ENCODE data around the gene NAT16. TPM values are rescaled to one million over a fixed set of nuclear protein-coding genes. Genes with fewer than 3 reads are reported as not detected.

Gene NAT16
- total RNA-seq, 1 donor: not detected

- DNase-seq (ENCODE audit: low read depth): no peak
- no peak overlapping the region for H3K4me3 ChIP-seq (ENCODE audit: low read depth, low read length)
- peak; percentile 43 for TF ChIP-seq CTCF (IDR thresholded peaks at IDR 0.05; ENCODE audit: insufficient read depth, low read length)
Measured at GRCh38 chr7:101171442-101171837, 8.7 kb downstream of the NAT16 start.

DNA sequence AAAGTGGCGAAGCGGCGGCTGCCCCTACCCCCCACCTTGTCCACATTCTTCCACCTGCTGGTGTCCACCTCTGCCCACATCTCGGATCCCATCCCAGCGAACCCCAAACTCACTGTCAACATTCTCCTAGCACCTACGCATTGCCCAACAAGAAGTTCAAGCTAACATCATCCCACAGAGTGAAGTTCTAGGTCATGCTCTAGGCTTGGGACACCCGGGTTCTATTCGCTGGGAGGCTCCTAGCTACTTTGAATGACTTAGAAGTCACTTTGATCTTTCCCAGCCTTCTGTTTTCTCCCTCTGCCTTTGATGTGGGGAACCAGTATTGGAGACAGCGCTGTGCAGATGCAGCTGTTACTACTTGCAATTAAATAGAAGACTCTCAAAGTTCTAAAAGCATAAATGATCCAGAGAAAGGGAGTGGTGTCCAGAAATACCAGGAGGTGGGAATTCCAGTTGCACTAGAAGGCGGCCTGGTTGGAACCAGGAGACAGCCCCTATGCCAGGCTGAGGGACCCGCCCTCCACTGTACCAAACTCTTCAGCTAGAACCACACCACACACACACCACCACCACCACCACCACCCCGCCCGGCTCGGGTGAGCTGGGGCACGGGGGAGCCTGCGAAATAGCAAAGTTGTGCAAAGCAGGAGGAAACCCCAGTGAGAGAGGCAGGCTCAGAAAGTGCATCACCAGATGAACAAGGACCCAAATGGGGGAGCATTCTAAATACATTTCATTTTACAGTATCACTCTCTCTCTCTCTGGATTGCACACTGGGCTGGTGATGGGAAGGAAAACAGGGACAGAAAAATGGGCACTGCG lies 9.3 kb downstream of the NAT16 start:
- no peak overlapping the region for H3K4me3 ChIP-seq (ENCODE audit: low read depth, low read length)
- DNase-seq (ENCODE audit: low read depth): no peak
- no peak for TF ChIP-seq CTCF (IDR thresholded peaks at IDR 0.05; ENCODE audit: insufficient read depth, low read length)

GRCh38 chr7:101169838-101170551 lies 10.1 kb downstream of the NAT16 start:
- peak; percentile 96 for TF ChIP-seq CTCF (IDR thresholded peaks at IDR 0.05; ENCODE audit: insufficient read depth, low read length)

DNA sequence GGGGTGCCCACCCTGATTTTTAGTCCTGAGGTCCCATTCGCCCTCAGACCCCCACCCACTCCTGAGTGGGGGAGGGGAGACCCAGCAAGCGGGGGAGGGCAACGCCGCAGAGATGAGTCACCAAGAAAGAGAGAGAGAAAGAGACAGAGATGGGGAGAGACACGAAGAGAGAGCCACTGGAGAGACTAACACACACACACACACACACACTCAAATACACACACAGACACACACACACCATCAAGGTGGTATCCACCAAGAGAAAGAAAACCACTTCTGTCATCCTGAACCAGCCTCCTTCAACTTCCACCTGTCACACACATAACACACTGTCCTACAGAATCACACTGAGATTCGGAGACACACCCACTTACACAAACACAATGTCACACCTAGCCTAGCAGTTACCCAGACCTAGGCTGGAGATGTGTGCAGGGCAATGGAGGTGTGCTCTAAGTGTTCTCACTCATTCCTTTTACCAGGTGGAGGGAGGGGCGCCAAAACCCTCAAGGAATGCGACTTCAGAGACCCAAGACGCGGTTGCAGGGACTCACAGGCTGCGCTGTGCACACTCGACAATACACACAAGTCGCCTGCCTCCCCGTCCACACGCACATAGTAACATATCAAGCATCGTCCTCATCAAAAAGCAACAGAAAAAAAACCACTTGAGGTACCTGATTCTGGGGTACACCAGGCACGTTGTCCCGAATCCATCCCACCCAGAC lies 10.8 kb downstream of the NAT16 start:
- TF ChIP-seq CTCF (IDR thresholded peaks at IDR 0.05; ENCODE audit: insufficient read depth, low read length): no peak
- no peak for DNase-seq (ENCODE audit: low read depth)
- H3K4me3 ChIP-seq (ENCODE audit: low read depth, low read length): no peak overlapping the region

More at GRCh38 chr7:101169838-101170551, 10.1 kb downstream of the NAT16 start:
- H3K4me3 ChIP-seq (ENCODE audit: low read depth, low read length): no peak overlapping the region
- DNase-seq (ENCODE audit: low read depth): peak; percentile 61

GRCh38 chr7:101168412-101169049 lies 11.6 kb downstream of the NAT16 start:
- TF ChIP-seq CTCF (IDR thresholded peaks at IDR 0.05; ENCODE audit: insufficient read depth, low read length): no peak
- H3K4me3 ChIP-seq (ENCODE audit: low read depth, low read length): no peak overlapping the region
- DNase-seq (ENCODE audit: low read depth): no peak

GRCh38 chr7:101167645-101168411 lies 12.3 kb downstream of the NAT16 start:
- no peak overlapping the region for H3K4me3 ChIP-seq (ENCODE audit: low read depth, low read length)
- no peak for TF ChIP-seq CTCF (IDR thresholded peaks at IDR 0.05; ENCODE audit: insufficient read depth, low read length)
- no peak for DNase-seq (ENCODE audit: low read depth)
